Epithelial cell of proximal tubule (primary cell): Measurements from ENCODE around the gene TBC1D24. TPM values are rescaled to one million over a fixed set of nuclear protein-coding genes. Genes with fewer than 3 reads are reported as not detected.
"Not testable (repeated sequence)": the region's sequence is repeated elsewhere in the genome, so short reads cannot be mapped to it uniquely, and the experiment has no call there.

Source experiments
- DNase-seq: peaks from one replicate; pipeline ENCODE4 v3.0.0-alpha.2; 2011; ENCODE audit warnings: low read depth
- H3K4me3 ChIP-seq: 2 replicates; pipeline ENCODE4 v1.5.1; 2011; ENCODE audit warnings: low read depth, mild to moderate bottlenecking, low read length
- CTCF ChIP-seq: conservative IDR thresholded peaks from 2 replicates; pipeline ENCODE4 v1.5.1; 2012; ENCODE audit warnings: low read depth, mild to moderate bottlenecking, low read length
- total RNA-seq: library from RNA; depleted of rRNA; stranded (reverse); fragments of >200 nt; gene quantifications from 2 replicates; pipeline ENCODE4 v1.2.3, GENCODE V29; 2015

TBC1D24 gene
- total RNA-seq, 1 donor from 2014 or later = 7.8 TPM

DNA sequence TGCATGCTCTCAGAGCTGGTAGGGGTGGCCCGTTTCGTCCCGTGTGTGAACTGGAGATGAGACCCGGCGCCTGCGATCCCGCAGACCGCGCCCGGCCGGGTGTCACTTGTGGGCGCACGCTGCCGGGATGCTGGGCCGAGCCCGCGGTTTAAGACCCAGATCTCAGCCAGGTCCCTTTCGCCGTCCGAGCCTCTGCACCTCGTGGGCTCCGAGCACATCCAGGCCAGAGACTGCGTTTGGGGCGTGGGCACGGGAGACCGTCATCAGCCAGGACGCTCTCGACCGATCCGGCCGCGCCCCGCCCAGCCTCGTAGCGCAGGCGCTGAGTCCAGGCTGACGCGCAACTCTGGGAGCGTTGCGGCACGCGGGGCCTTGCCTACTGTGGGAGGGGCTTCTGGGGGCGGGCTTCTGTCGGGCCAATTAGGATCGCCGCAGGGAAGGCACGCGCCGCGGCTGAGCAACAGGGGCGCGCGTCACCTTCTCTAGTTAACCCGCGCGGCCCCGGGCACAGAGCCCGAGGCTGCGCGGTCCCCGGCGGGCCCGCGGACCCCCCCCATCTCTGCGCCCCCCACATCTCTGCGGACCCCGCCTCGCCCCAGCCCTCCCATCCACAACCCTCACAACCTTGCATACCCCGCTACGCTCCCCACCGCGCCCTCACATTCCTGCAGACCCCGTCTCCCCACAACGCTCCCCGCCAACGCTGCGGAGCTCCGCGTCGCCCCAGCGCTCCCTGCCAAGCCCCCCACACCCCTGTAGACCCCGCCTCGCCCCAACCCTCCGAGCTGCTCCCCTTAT, 57.0 kb downstream of the TBC1D24 start:
- H3K4me3 ChIP-seq = peak overlapping the region; percentile 68
- no peak for TF ChIP-seq CTCF
- DNase-seq = no peak

DNA sequence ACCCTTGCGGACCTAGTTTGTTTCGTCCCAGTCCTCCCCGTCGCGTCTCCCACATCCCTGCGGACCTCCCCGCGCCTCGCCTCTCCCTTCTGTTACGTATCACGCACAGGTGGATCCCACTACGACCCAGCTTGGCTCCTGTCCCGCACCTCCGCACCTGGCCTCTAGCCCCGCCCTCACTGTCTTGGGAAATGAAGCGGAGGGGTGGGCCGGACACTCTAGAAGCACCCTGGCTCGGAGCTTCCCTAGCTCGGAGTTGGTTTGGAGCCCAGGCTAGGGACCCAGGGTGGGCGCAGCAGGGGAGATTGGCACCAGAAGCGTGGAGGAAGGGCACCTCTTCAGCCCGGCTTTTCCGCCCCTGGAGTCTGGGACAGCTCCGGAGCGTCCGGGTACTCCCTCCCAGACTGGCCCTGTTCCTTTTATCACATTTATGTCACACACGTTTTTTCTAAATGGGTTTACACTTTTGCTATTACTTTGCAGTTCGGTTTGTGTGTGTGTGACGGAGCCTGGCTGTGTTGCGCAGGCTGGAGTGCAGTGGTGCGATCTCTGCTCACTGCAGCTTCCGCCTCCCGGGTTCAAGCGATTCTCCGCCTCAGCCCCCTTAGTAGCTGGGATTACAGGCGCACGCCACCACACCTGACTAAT, 57.7 kb downstream of the TBC1D24 start:
- TF ChIP-seq CTCF = no peak
- H3K4me3 ChIP-seq = peak overlapping the region; percentile 68
- no peak for DNase-seq

- H3K4me3 ChIP-seq = peak overlapping the region; percentile 68
- DNase-seq = not testable (repeated sequence)
Observed at GRCh38 chr16:2533142-2533755, 58.3 kb downstream of the TBC1D24 start.

DNA sequence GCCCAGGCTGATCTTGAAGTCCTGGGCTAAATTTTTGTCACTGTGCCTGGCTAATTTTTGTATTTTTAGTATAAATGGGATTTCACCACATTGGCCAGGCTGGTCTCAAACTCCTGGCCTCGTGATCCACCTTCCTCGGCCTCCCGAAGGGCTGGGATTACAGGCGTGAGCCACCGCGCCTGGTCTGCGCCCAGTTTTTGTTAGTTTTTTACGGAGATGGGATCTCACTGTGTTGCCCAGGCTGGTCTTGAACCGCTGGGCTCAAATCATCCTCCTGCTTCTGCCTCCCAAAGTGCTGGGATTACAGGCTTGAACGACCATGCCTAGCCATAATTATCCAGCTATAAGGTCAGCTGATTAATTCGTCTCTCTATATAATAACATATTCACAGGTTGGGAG, 59.0 kb downstream of the TBC1D24 start:
- TF ChIP-seq CTCF = no peak
- H3K4me3 ChIP-seq = no peak overlapping the region
- no peak for DNase-seq

- not testable (repeated sequence) for DNase-seq, H3K4me3 ChIP-seq
Observed at GRCh38 chr16:2534335-2534734, 59.4 kb downstream of the TBC1D24 start.

DNA sequence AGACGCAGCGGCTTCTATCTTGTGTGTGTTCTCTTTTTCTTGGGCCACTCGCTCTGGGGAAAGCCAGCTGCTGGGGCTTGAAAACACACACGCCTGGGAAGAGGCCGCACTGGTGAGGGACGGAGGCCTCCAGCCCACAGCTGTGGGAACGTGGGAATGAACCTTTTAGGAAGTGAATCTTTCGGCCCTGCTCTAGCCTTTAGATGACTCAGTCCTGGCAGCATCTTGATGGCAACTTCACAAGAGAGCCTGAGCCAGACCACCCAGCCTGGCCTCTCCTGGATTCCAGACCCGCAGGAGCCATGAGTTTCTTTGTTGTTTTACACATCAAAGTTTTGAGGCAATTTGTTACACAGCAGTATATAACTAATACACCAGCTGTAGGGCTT, 60.7 kb downstream of the TBC1D24 start:
- DNase-seq = no peak
- TF ChIP-seq CTCF = no peak

DNA sequence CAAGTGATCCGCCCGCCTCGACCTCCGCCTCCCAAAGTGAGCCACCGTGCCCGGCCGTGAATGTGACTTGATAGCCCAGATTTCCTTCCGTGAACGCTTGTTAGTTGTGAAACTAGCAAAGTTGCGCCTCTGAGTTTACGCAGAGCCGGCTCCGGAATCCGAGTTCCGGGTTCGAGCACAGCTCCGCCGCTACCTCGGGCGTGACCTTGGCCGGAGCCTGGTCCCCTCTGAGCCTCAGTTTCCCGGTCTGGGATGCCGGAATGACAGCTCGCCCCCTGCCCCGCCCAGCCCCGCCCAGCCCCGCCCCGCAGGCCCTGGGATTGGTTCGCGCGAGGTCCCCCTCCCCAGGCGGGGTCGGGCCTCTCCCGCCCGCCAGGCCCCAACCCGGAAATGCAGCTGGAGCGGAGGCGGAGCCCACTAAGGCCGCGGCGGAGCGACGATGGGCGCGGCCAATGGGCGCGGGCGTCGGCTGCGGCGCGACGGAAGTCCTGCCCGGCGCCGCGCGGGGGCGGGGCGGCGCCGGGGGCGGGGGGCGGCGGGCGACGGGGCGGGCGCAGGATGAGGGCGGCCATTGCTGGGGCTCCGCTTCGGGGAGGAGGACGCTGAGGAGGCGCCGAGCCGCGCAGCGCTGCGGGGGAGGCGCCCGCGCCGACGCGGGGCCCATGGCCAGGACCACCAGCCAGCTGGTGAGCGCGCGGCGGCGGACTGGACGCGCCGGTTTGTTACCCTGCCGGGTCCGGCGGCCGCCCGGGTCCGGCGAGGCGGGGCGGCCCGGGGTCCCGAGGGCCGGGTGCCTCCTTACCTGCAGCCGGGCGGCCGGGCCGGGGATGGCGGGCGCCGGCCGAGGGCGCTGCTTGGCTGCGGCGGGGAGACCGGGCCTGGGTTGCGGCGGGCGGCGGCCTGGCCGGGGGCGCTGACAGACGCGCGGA, 62.8 kb downstream of the TBC1D24 start, which contains the start of gene PDPK1:
TSS of gene PDPK1 (plus strand) at position 571 of the 929 bp plus-strand sequence. CDS start at position 663, 92 bp downstream.
- no peak for TF ChIP-seq CTCF
- DNase-seq = no peak
- peak within 1 kb of the TSS; percentile 72 for H3K4me3 ChIP-seq

More for the DNA sequence above, 60.7 kb downstream of the TBC1D24 start:
- no peak overlapping the region for H3K4me3 ChIP-seq

DNA sequence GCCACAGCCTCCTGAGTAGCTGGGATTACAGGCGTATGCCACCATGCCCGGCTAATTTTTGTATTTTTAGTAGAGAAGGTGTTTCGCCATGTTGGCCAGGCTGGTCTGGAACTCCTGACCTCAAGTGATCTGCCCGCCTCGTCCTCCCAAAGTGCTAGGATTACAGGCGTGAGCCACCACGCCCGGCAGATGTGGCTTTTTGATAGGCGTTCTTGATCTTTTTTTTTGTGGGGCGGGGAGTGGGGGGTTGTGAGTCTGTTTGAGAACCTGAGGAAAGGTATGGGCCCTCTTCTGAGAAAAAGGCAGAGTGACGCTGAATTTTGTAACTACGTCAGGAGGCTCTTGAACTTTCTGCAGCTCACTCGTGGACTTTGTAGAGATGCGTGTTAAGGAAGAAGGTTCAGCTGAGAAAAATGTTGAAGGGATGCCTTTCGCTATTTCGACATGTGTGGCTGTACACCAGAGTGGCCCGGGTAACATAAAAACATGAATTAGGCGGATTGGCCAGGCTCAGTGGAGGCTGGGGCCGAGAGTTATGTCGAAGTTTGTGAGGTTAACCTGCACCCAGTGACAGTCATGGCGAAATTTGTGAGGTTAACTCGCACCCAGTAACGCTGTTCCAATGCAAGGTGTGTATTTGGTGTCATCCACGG, 64.4 kb downstream of the TBC1D24 start:
- DNase-seq = not testable (repeated sequence)
- peak overlapping the region; percentile 56 for H3K4me3 ChIP-seq
